Measurements from ENCODE around the gene CLECL1.
"Not testable (repeated sequence)": the region's sequence is repeated elsewhere in the genome, so short reads cannot be mapped to it uniquely, and the experiment has no call there.

The CLECL1 gene

GRCh38 chr12:9694241-9694640 lies 38.7 kb downstream of the CLECL1 start:
- DNase-seq: no peak

- no peak for DNase-seq
Measured at GRCh38 chr12:9692909-9693308, 40.0 kb downstream of the CLECL1 start.

GRCh38 chr12:9687228-9687627 lies 45.7 kb downstream of the CLECL1 start:
- no peak for DNase-seq

DNA sequence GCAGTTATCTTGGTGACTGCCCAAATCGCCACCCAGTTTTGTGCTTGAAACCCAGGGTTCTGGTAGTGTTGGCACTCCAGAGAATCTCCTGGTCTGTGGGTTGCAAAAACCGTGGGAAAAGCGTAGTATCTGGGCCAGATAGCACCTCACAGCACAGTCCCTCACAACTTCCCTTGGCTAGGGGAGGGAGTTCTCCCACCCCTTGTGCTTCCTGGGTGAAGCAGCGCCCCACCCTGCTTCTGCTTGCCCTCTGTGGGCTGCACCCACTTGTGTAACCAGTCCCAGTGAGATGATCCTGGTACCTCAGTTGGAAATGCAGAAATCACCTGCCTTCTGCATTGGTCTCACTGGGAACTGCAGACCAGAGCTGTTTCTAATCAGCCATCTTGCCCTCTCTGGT lies 47.0 kb downstream of the CLECL1 start:
- DNase-seq: no peak

- not testable (repeated sequence) for DNase-seq
Measured at GRCh38 chr12:9685366-9685765, 47.5 kb downstream of the CLECL1 start.

GRCh38 chr12:9682949-9683348 lies 49.9 kb downstream of the CLECL1 start:
- not testable (repeated sequence) for DNase-seq

GRCh38 chr12:9682508-9682907 lies 50.4 kb downstream of the CLECL1 start:
- not testable (repeated sequence) for DNase-seq

DNA sequence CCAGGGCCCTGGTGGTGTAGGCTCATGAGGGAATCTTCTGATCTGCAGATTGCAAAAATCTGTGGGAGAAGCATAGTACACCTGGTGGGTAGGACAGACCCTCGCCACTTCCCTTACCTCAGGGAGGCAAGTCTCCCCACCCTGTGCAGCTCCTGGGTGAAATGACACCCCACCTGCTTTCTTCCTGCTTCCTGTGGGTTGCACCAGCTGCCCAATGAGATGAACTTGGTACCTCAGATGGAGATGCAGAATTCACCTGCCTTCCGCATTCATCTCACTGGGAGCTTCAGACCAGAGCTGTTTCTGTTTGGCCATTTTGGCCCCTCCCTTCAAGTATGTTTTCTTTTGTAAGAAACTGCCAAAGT lies 58.7 kb downstream of the CLECL1 start:
- DNase-seq: peak in 1 of 4 experiments; percentile 14

- no peak for DNase-seq
Measured at GRCh38 chr12:9673404-9674225, 59.3 kb downstream of the CLECL1 start.
